Astrocyte of the spinal cord (primary cell): ENCODE measurements around the gene CACTIN.

Experiments used
- DNase-seq: peaks from one replicate; pipeline ENCODE4 v3.0.0; 2011; ENCODE audit warnings: low read depth, low spot score
- H3K4me3 ChIP-seq: 2 replicates; pipeline ENCODE4 v1.5.1; 2011; ENCODE audit warnings: low read depth, mild to moderate bottlenecking, low read length, moderate library complexity
- CTCF ChIP-seq: IDR thresholded peaks from 2 replicates; pipeline ENCODE4 v1.5.1; 2012; ENCODE audit warnings: low read depth, mild to moderate bottlenecking, low read length, inconsistent platforms
- in situ Hi-C: cut with HindIII; loops from 2 replicates; pipeline ENCODE4 v1.10.0; 2017; ENCODE audit warnings: low sequenced_read_pairs

CACTIN gene

GRCh38 chr19:3618811-3619630 lies 7.6 kb downstream of the CACTIN start:
- no peak overlapping the region for H3K4me3 ChIP-seq
- DNase-seq = no peak
- TF ChIP-seq CTCF = no peak
- in situ Hi-C loops = no loop called here

GRCh38 chr19:3618144-3618810 lies 8.3 kb downstream of the CACTIN start:
- H3K4me3 ChIP-seq = no peak overlapping the region
- in situ Hi-C loops = no loop called here
- peak; percentile 96 for TF ChIP-seq CTCF
- DNase-seq = peak; percentile 29

- no peak for DNase-seq
- no peak overlapping the region for H3K4me3 ChIP-seq
- in situ Hi-C loops = no loop called here
- no peak for TF ChIP-seq CTCF
These were observed 9.1 kb downstream of the CACTIN start for GRCh38 chr19:3617463-3617862.

- in situ Hi-C loops = no loop called here
- TF ChIP-seq CTCF = no peak
- no peak overlapping the region for H3K4me3 ChIP-seq
- DNase-seq = no peak
These were observed 11.0 kb downstream of the CACTIN start for GRCh38 chr19:3615524-3616135.

- in situ Hi-C loops = no loop called here
- H3K4me3 ChIP-seq = no peak overlapping the region
- TF ChIP-seq CTCF = no peak
- DNase-seq = no peak
These were observed 11.6 kb downstream of the CACTIN start for GRCh38 chr19:3614858-3615505.
